Caco-2 (cell line): Measurements from ENCODE around the gene RNF114. TPM values are rescaled to one million over a fixed set of nuclear protein-coding genes. Genes with fewer than 3 reads are reported as not detected.
A peak's percentile ranks its signal among the peaks of the same experiment; 100 is the strongest.

Experiments
- BruUV-seq: library from RNA; stranded (reverse); fragments of 400-500 nt; replicated peaks from 2 replicates; lab custom pipeline; 2021; lab: Mats Ljungman, UMichigan
- CTCF ChIA-PET: fragments of 300-600 bp; sonication (Branson Sonifier 250); formaldehyde crosslinking; loops from one replicate; lab custom pipeline; 2022; ENCODE audit warnings: antibody characterized with exemption; lab: Charles Lee
- POLR2A ChIA-PET: fragments of 300-600 bp; sonication (Branson Sonifier 250); formaldehyde crosslinking; loops from one replicate; lab custom pipeline; 2022; ENCODE audit warnings: antibody characterized with exemption; lab: Charles Lee
- DNase-seq, 2 experiments: peaks; one replicate each; pipeline versions ENCODE4 v3.0.0 to v3.0.0-alpha.2; 2020 to 2022
- H3K27me3 ChIP-seq: replicated peaks from 2 replicates; pipeline ENCODE4 v1.6.0; 2011; ENCODE audit warnings: low read length; ENCODE audit not compliant: control insufficient read depth, insufficient read depth
- H3K36me3 ChIP-seq: 2 replicates; pipeline ENCODE4 v1.5.1; 2011; ENCODE audit warnings: low read length; ENCODE audit not compliant: control insufficient read depth, insufficient read depth
- H3K4me1 ChIP-seq: fragments of 250-450 bp; sonication (Bioruptor Pico); 2 replicates; pipeline ENCODE4 v1.5.1; 2020; ENCODE audit warnings: mild to moderate bottlenecking
- H3K4me3 ChIP-seq: 2 replicates; pipeline ENCODE4 v1.5.1; 2011; ENCODE audit warnings: low read depth, mild to moderate bottlenecking, control low read depth, low read length
- H3K9me3 ChIP-seq: fragments of 250-450 bp; sonication (Bioruptor Pico); 2 replicates; pipeline ENCODE4 v1.5.1; 2020; ENCODE audit warnings: mild to moderate bottlenecking, moderate library complexity
- H3K27ac Mint-ChIP-seq: one replicate; pipeline ENCODE4 v1.8.0; 2022; ENCODE audit warnings: mixed read lengths; ENCODE audit not compliant: unreplicated experiment
- H3K27me3 Mint-ChIP-seq: one replicate; pipeline ENCODE4 v1.8.0; 2022; ENCODE audit warnings: mixed read lengths; ENCODE audit not compliant: insufficient read depth, unreplicated experiment
- H3K36me3 Mint-ChIP-seq: one replicate; pipeline ENCODE4 v1.8.0; 2022; ENCODE audit warnings: mild to moderate bottlenecking, mixed read lengths; ENCODE audit not compliant: insufficient read depth, unreplicated experiment
- H3K4me1 Mint-ChIP-seq: one replicate; pipeline ENCODE4 v1.8.0; 2022; ENCODE audit warnings: low read depth, mixed read lengths; ENCODE audit not compliant: unreplicated experiment
- H3K4me3 Mint-ChIP-seq: one replicate; pipeline ENCODE4 v1.8.0; 2022; ENCODE audit warnings: mild to moderate bottlenecking, moderate library complexity, mixed read lengths; ENCODE audit not compliant: unreplicated experiment
- H3K9me3 Mint-ChIP-seq: one replicate; pipeline ENCODE4 v1.8.0; 2022; ENCODE audit warnings: mixed read lengths; ENCODE audit not compliant: unreplicated experiment
- intact Hi-C: fragments of 100-400 bp; cut with micrococcal nuclease; formaldehyde crosslinking; loops from one replicate; pipeline ENCODE4 v1.10.0; 2022; ENCODE audit not compliant: unreplicated experiment
- total RNA-seq: library from RNA; stranded (reverse); gene quantifications from 2 replicates; pipeline ENCODE4 v1.2.3, GENCODE V29; 2022
- TF ChIP-seq, protein P1 (sequence below), 2 experiments: fragments of 200-600 bp in 1 of 2; IDR thresholded peaks; 1 replicate in 1 of 2; 2 replicates in 1 of 2; pipeline versions ENCODE4 v1.5.1 to v1.8.0; 2011 to 2022; ENCODE audit warnings: antibody characterized with exemption in 1 of 2, control low read depth in 1 of 2, inconsistent platforms in 1 of 2, low read depth in 1 of 2, low read length in 1 of 2, mild to moderate bottlenecking in 1 of 2, moderate library complexity in 1 of 2; ENCODE audit not compliant: insufficient read depth in 1 of 2, severe bottlenecking in 1 of 2, unreplicated experiment in 1 of 2

The RNF114 gene
- total RNA-seq, 1 experiment from 2014 or later = 154 TPM

DNA sequence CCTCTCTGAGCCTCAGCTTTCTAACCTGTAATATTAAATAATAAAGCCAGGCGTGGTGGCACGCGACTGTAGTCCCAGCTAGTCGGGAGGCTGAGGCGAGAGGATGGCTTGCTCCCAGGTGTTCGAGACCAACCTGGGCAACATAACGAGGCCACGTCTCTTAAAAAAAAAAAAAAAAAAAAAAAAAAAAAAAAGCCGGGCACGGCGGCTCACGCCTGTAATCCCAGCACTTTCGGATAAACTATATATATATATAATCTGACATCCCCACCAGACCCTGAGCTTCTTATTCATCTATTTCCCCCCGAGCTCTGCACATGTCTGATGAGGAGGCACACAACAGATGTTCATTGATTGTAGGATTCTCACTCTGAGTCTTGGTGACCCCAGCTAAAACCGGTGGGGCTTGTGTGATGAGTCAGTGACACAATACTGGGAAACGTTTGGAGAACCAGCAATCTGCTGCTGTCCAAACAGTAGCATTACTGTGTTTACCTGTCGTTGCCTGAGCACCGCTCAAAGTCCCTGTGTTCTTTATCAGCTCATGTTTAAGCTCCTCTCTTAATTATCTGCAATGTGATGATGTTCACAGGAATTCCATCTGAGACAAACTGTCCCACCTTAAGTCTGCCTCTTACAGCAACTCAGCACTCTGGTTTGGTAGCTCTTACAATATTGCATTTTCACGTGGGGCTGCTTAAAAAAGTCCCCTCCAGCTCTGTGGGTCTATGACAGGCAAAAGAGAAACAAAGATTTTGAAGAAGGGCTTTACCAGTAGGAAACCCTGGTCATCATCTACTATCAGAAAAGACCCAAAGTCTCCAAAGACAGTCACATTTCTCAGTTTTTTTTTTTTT, 19.8 kb upstream of the RNF114 start:
- DNase-seq = peak; percentile 99
- no peaks in the 10 kb centered on the region for H3K36me3 ChIP-seq
- H3K36me3 Mint-ChIP-seq = peaks cover 40% of the 10 kb centered on the region
- H3K4me3 ChIP-seq = peak overlapping the region; percentile 80
- H3K9me3 Mint-ChIP-seq = no peaks in the 10 kb centered on the region
- intact Hi-C loops = loop anchor here (1.0 kb wide), 2 partner anchors 12 to 20 kb away; partner anchors contain the start of gene RNF114
- peak overlapping the region; percentile 99 for H3K4me3 Mint-ChIP-seq
- no peaks in the 10 kb centered on the region for H3K27me3 Mint-ChIP-seq
- peaks cover 20% of the 10 kb centered on the region for H3K4me1 ChIP-seq
- no TSS peak for BruUV-seq
- no peaks in the 10 kb centered on the region for H3K9me3 ChIP-seq
- POLR2A ChIA-PET = interaction anchor here (0.5 to 2.2 kb wide), 31 partner anchors 10 to 1517 kb away, joined by 3 to 123 read pairs (median 5); partner anchors contain the start of genes RNF114 and SLC9A8
- H3K27ac Mint-ChIP-seq = peak overlapping the region; percentile 100
- H3K27me3 ChIP-seq = no peaks in the 10 kb centered on the region
- H3K4me1 Mint-ChIP-seq = peaks cover 25% of the 10 kb centered on the region
- CTCF ChIA-PET = interaction anchor here (0.6 to 2.3 kb wide), 25 partner anchors 10 to 1065 kb away, joined by 3 to 33 read pairs (median 4); partner anchors contain the start of genes RNF114 and SLC9A8
- TF ChIP-seq, protein P1, sequence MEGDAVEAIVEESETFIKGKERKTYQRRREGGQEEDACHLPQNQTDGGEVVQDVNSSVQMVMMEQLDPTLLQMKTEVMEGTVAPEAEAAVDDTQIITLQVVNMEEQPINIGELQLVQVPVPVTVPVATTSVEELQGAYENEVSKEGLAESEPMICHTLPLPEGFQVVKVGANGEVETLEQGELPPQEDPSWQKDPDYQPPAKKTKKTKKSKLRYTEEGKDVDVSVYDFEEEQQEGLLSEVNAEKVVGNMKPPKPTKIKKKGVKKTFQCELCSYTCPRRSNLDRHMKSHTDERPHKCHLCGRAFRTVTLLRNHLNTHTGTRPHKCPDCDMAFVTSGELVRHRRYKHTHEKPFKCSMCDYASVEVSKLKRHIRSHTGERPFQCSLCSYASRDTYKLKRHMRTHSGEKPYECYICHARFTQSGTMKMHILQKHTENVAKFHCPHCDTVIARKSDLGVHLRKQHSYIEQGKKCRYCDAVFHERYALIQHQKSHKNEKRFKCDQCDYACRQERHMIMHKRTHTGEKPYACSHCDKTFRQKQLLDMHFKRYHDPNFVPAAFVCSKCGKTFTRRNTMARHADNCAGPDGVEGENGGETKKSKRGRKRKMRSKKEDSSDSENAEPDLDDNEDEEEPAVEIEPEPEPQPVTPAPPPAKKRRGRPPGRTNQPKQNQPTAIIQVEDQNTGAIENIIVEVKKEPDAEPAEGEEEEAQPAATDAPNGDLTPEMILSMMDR (IDR thresholded peaks at IDR 0.05; ENCODE audit: insufficient read depth in 1 of 2, low read depth in 1 of 2, low read length in 1 of 2, severe bottlenecking in 1 of 2, unreplicated experiment in 1 of 2) = no peak

DNA sequence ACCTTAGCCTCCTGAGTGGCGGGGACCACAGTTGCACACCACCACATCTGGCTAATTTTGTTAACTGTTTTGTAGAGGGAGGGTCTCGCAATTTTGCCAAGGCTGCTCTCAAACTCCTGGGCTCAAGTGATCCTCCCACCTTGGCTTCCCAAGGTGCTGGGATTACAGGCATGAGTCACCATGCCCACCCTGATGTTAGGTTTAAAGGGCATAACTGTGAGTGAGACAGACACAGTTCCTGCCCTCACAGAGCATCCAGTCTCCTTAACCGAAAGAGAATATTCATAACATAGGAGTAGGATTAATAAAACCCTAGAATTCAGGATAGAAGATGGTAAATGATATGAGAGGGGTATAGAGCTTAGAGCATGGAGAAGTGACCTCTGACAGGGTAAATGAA, 17.8 kb upstream of the RNF114 start:
- ChIA-PET POLR2A (interaction anchor here (0.6 kb wide), 1 partner anchor 14 kb away, joined by 3 read pairs; no protein-coding TSS in a partner anchor), CTCF (no interaction called here)
- no peaks in the 10 kb centered on the region for H3K9me3 ChIP-seq
- Mint-ChIP-seq H3K36me3 (peaks cover 46% of the 10 kb centered on the region), H3K4me1 (peaks cover 31% of the 10 kb centered on the region), H3K27ac (peak overlapping the region; percentile 100), H3K27me3 (no peaks in the 10 kb centered on the region), H3K9me3 (no peaks in the 10 kb centered on the region), H3K4me3 (peak overlapping the region; percentile 99)
- TF ChIP-seq, protein P1 (IDR thresholded peaks at IDR 0.05; ENCODE audit: insufficient read depth in 1 of 2, low read depth in 1 of 2, low read length in 1 of 2, severe bottlenecking in 1 of 2, unreplicated experiment in 1 of 2) = no peak
- no TSS peak for BruUV-seq
- H3K4me3 ChIP-seq = no peak overlapping the region
- no peaks in the 10 kb centered on the region for H3K27me3 ChIP-seq
- peaks cover 26% of the 10 kb centered on the region for H3K4me1 ChIP-seq
- no peaks in the 10 kb centered on the region for H3K36me3 ChIP-seq
- intact Hi-C loops = no loop called here
- DNase-seq = no peak

DNA sequence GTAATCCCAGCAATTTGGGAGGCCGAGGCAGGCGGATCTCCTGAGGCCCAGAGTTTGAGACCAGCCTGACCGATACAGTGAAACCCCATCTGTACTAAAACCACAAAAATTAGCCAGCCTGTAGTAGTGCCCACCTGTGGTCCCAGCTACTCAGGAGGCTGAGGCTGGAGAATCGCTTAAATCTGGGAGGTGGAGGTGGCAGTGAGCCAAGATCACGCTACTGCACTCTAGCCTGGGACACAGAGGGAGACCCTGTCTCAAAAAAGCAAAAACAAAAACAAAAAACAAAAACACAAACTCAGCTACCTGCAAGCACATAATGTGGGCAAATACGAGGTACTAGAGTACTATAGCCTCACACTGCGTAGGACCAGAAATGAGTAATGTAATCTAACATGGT, 17.2 kb upstream of the RNF114 start:
- TF ChIP-seq, protein P1 (IDR thresholded peaks at IDR 0.05; ENCODE audit: insufficient read depth in 1 of 2, low read depth in 1 of 2, low read length in 1 of 2, severe bottlenecking in 1 of 2, unreplicated experiment in 1 of 2) = no peak
- ChIA-PET CTCF (interaction anchor here (0.6 kb wide), 1 partner anchor 13 kb away, joined by 5 read pairs; no protein-coding TSS in a partner anchor), POLR2A (no interaction called here)
- peaks cover 26% of the 10 kb centered on the region for H3K4me1 ChIP-seq
- no peaks in the 10 kb centered on the region for H3K9me3 ChIP-seq
- no peaks in the 10 kb centered on the region for H3K27me3 ChIP-seq
- Mint-ChIP-seq H3K36me3 (peaks cover 48% of the 10 kb centered on the region), H3K9me3 (no peaks in the 10 kb centered on the region), H3K27ac (peak overlapping the region; percentile 100), H3K27me3 (no peaks in the 10 kb centered on the region), H3K4me1 (peaks cover 34% of the 10 kb centered on the region), H3K4me3 (no peak overlapping the region)
- intact Hi-C loops = no loop called here
- no peak overlapping the region for H3K4me3 ChIP-seq
- no peaks in the 10 kb centered on the region for H3K36me3 ChIP-seq
- no TSS peak for BruUV-seq
- no peak for DNase-seq
